SH-SY5Y (cell line): ENCODE results near the gene PDK2.

Experiments used
- GATA2 ChIP-seq: IDR thresholded peaks from 2 replicates; pipeline ENCODE4 v1.6.1; 2011; ENCODE audit warnings: mild to moderate bottlenecking, low read depth, low read length
- GATA3 ChIP-seq: IDR thresholded peaks from 2 replicates; pipeline ENCODE4 v1.6.1; 2011; ENCODE audit warnings: low read depth, mild to moderate bottlenecking, low read length, moderate library complexity

DNA sequence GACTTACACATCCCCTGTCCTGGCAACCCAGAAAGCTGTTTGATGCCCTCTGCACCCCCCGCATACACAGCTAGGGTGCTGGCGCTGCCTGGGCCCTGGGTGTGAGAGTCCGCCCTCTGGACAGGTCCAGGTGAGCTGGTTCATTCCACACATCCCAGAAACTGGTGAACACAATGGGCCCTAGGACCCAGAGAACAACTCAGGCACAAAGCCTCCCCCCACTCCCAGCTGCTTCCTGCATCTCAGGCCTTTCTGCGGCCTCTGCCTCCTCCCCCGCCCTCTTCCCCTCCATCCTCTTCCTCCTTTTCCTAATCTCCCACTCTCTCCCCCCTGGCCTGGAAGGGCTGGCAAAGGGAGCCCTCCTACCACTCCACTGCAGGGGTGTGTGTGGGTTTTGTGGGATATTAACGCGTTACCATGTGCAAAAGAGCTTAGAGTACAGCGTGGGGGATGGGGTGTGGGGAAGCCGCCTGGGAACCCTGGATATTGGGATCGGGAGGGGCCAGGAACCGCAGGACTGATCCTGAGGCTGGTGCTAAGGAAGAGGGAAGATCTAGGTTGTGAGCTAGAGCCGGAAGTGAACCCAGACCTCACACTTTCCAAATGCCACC, 56.9 kb downstream of the PDK2 start:
- no peak for TF ChIP-seq GATA2
- TF ChIP-seq GATA3, result no peak
